HL-60 (cell line): Measurements from ENCODE around the gene RYR3.

Experiments used
- DNase-seq, 2 experiments: peaks; one replicate each; pipeline ENCODE4 v3.0.0-alpha.2; 2010 to 2020; ENCODE audit warnings: low read depth in 1 of 2, low spot score in 1 of 2
- H3K27ac ChIP-seq: fragments of 250-450 bp; sonication (Bioruptor Pico); replicated peaks from 2 replicates; pipeline ENCODE4 v1.5.1; 2020; ENCODE audit warnings: mild to moderate bottlenecking, moderate library complexity
- H3K27me3 ChIP-seq: fragments of 250-450 bp; sonication (Bioruptor Pico); 2 replicates; pipeline ENCODE4 v1.5.1; 2021; ENCODE audit warnings: mild to moderate bottlenecking, moderate library complexity; ENCODE audit not compliant: insufficient read depth, poor library complexity, severe bottlenecking
- H3K4me3 ChIP-seq: replicated peaks from 2 replicates; pipeline ENCODE4 v1.5.1; 2011; ENCODE audit warnings: mild to moderate bottlenecking, control low read depth, low read length; ENCODE audit not compliant: insufficient read depth
- CTCF ChIP-seq: IDR thresholded peaks from one replicate; pipeline ENCODE4 v1.5.1; 2011; ENCODE audit warnings: low read length, control low read depth, inconsistent platforms; ENCODE audit not compliant: insufficient read depth
- GABPA ChIP-seq: IDR thresholded peaks from 2 replicates; pipeline ENCODE4 v1.6.1; 2012; ENCODE audit warnings: low read depth
- POLR2AphosphoS5 ChIP-seq: IDR thresholded peaks from 2 replicates; pipeline ENCODE4 v1.6.1; 2012; ENCODE audit warnings: low read depth
- REST ChIP-seq: IDR thresholded peaks from 2 replicates; pipeline ENCODE4 v1.6.1; 2012; ENCODE audit warnings: low read depth; ENCODE audit not compliant: insufficient replicate concordance
- SPI1 ChIP-seq: IDR thresholded peaks from 2 replicates; pipeline ENCODE4 v1.6.1; 2012; ENCODE audit warnings: low read depth, mild to moderate bottlenecking, borderline replicate concordance

Gene RYR3

GRCh38 chr15:33369941-33370622 lies 59.3 kb downstream of the RYR3 start:
- H3K27me3 ChIP-seq: no peaks in the 10 kb centered on the region
- H3K4me3 ChIP-seq: no peak overlapping the region
- TF ChIP-seq SPI1: no peak
- TF ChIP-seq CTCF: no peak
- TF ChIP-seq REST: no peak
- TF ChIP-seq POLR2AphosphoS5: no peak
- TF ChIP-seq GABPA: no peak
- DNase-seq: no peak
- no peak overlapping the region for H3K27ac ChIP-seq

DNA sequence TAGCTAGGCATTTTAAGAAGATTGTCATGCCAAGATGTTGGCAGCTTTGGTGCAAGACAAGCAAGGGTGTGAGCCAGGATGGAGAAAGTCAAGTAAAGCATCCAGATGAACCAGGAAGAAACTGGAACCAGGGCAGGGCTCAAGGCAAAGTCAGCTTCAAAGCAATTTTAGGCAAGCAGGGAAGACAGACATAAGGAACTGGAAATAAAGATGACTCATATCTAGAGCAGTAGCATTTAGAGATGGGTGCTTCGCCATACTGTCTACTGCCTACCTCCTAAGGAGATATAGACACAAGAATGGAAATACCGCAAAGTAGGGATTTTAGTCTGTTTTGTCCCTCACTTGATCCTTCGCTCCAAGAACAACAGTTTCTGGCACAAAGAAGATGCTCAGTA lies 59.9 kb downstream of the RYR3 start:
- H3K27me3 ChIP-seq: no peaks in the 10 kb centered on the region
- no peak overlapping the region for H3K4me3 ChIP-seq
- DNase-seq: no peak
- H3K27ac ChIP-seq: no peak overlapping the region
- TF ChIP-seq REST (no peak), CTCF (no peak), GABPA (no peak), SPI1 (no peak), POLR2AphosphoS5 (no peak)

GRCh38 chr15:33371159-33371558 lies 60.4 kb downstream of the RYR3 start:
- Histone ChIP-seq H3K27ac (no peak overlapping the region), H3K4me3 (no peak overlapping the region), H3K27me3 (no peaks in the 10 kb centered on the region)
- TF ChIP-seq GABPA (no peak), SPI1 (no peak), REST (no peak), POLR2AphosphoS5 (no peak), CTCF (no peak)
- DNase-seq: no peak
